HepG2 (cell line): ENCODE results near the gene POLR3GL. TPM values are rescaled to one million over a fixed set of nuclear protein-coding genes. Genes with fewer than 3 reads are reported as not detected.

Source experiments
- GABPB1 ChIP-seq: IDR thresholded peaks from 2 replicates; pipeline ENCODE4 v1.6.1; 2016; ENCODE audit warnings: mild to moderate bottlenecking, missing genetic modification reagents, moderate library complexity, missing compliant biosample characterization
- GZF1 ChIP-seq: sonication (generic); formaldehyde crosslinking; IDR thresholded peaks from 2 replicates; pipeline ENCODE4 v1.5.1; 2020; ENCODE audit warnings: mild to moderate bottlenecking, missing genetic modification reagents
- HNF1B ChIP-seq: sonication (generic); formaldehyde crosslinking; IDR thresholded peaks from 2 replicates; pipeline ENCODE4 v1.5.1; 2020; ENCODE audit warnings: mild to moderate bottlenecking, moderate library complexity, missing genetic modification reagents
- KMT2B ChIP-seq: IDR thresholded peaks from 2 replicates; pipeline ENCODE4 v1.6.1; 2016; ENCODE audit warnings: missing genetic modification reagents, missing compliant biosample characterization
- NCOA1 ChIP-seq: sonication (generic); formaldehyde crosslinking; IDR thresholded peaks from 2 replicates; pipeline ENCODE4 v1.9.0; 2021; ENCODE audit warnings: missing genetic modification reagents
- PHF20 ChIP-seq: sonication (generic); formaldehyde crosslinking; IDR thresholded peaks from 2 replicates; pipeline ENCODE4 v1.5.0; 2020; ENCODE audit warnings: mild to moderate bottlenecking, missing genetic modification reagents
- RAD21 ChIP-seq: fragments of 450-650 bp; formaldehyde crosslinking; IDR thresholded peaks from 2 replicates; pipeline ENCODE4 v1.5.0; 2020; ENCODE audit warnings: mild to moderate bottlenecking
- RFX1 ChIP-seq: fragments of 450-650 bp; IDR thresholded peaks from 2 replicates; pipeline ENCODE4 v1.6.1; 2017
- SSRP1 ChIP-seq: IDR thresholded peaks from 2 replicates; pipeline ENCODE4 v1.6.1; 2016; ENCODE audit warnings: control low read depth
- TARDBP ChIP-seq: sonication (generic); formaldehyde crosslinking; IDR thresholded peaks from 2 replicates; pipeline ENCODE4 v1.8.0; 2022; ENCODE audit warnings: mild to moderate bottlenecking, missing genetic modification reagents
- ZMYM2 ChIP-seq: sonication (generic); formaldehyde crosslinking; IDR thresholded peaks from 2 replicates; pipeline ENCODE4 v1.8.0; 2022; ENCODE audit warnings: mild to moderate bottlenecking, missing genetic modification reagents
- ZNF362 ChIP-seq: sonication (generic); formaldehyde crosslinking; IDR thresholded peaks from 2 replicates; pipeline ENCODE4 v1.4.0; 2020; ENCODE audit warnings: missing genetic modification reagents, mild to moderate bottlenecking, borderline replicate concordance
- ZNF614 ChIP-seq: IDR thresholded peaks from 2 replicates; pipeline ENCODE4 v1.6.1; 2018; ENCODE audit warnings: missing biosample characterization, missing genetic modification reagents, inconsistent platforms, borderline replicate concordance
- polyA plus RNA-seq, 8 experiments: library from polyadenylated mRNA; depleted of rRNA in 3 of 8; stranded (reverse) in 7 of 8; unstranded in 1 of 8; fragments of >200 nt; fragmentation: Illumina TruSeq in 4 of 8; extraction: Trizol in 4 of 8; gene quantifications; 2 replicates each; pipeline versions ENCODE4 v1.2.1 to v1.2.3, GENCODE V29; 2011 to 2016; ENCODE audit warnings: low read depth in 4 of 8, missing spikeins in 1 of 8, mixed read lengths in 1 of 8; ENCODE audit not compliant: insufficient read depth in 1 of 8
- total RNA-seq, 5 experiments: library from RNA; depleted of rRNA; stranded (reverse); fragments of >200 nt; fragmentation: Illumina TruSeq; extraction: Trizol; gene quantifications; 2 replicates each; pipeline ENCODE4 v1.2.3, GENCODE V29; 2016; ENCODE audit warnings: low read depth in 1 of 5
- TF ChIP-seq, protein P1 (sequence below): sonication (generic); formaldehyde crosslinking; IDR thresholded peaks from 2 replicates; pipeline ENCODE4 v1.8.0; 2022; ENCODE audit warnings: mild to moderate bottlenecking, missing genetic modification reagents, moderate library complexity
- TF ChIP-seq, protein P2 (sequence below), 2 experiments: IDR thresholded peaks; 2 replicates each; pipeline ENCODE4 v1.6.1; 2011 to 2012; ENCODE audit warnings: low read length in 2 of 2, borderline replicate concordance in 1 of 2, low read depth in 1 of 2, mild to moderate bottlenecking in 1 of 2, moderate library complexity in 1 of 2
- TF ChIP-seq, protein P3 (sequence below): sonication (generic); formaldehyde crosslinking; IDR thresholded peaks from 2 replicates; pipeline ENCODE4 v1.5.0; 2020; ENCODE audit warnings: mild to moderate bottlenecking, missing genetic modification reagents
- TF ChIP-seq, protein P4 (sequence below): IDR thresholded peaks from 2 replicates; pipeline ENCODE4 v1.6.1; 2016

Gene POLR3GL
- total and polyA plus RNA-seq, 2 of the 13 experiments (the other 11 are each of a cell fraction or from before 2014, with no cell fraction given) = 11.5 to 12.4 TPM

DNA sequence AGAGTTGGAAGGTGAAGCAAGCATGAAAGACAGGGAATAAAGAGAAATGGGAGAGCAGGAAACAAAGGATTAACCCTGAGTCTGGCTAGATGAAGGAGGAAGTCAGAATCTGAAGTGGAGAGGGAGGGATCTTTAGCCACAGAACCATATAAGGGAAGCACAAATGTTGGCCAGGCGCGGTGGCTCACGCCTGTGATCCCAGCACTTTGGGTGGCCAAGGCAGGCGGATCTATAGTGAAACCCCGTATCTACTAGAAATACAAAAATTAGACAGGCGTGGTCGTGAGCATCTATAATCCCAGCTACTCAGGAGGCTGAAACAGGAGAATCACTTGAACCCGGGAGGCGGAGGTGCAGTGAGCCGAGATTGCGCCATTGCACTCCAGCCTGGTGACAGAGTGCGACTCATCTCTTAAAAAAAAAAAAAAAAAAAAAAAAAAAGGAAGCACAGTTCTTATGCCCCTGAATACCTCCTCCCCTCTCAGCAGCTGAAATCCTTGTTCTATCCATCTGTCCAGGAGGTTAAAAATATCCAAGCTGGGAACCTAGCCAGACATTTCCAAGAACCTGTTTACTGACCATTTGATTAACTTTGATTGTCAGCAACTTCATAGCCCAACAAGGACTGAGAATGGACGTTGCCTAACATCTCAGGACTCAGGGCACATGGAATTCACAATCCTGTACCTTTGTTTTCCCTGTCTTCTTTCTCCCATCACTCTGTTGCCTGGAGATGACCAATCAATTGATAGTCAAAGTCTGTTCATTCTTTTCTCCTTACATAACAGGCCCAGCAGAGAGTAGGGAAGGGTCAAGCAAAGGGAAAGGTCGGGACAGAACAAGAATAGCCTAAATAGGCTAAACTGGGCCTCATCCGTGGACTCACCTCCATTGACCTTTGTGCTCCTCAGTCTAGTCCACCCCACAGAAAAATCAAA is 21.3 kb downstream of the POLR3GL start (continued):
- no peak for TF ChIP-seq ZNF614
- TF ChIP-seq SSRP1 (CRISPR knock-in tag) = no peak
- no peak for TF ChIP-seq TARDBP (CRISPR knock-in tag)
- TF ChIP-seq ZNF362 (CRISPR knock-in tag) = peak; percentile 69
- no peak for TF ChIP-seq RAD21
- no peak for TF ChIP-seq GABPB1 (CRISPR knock-in tag)
- TF ChIP-seq, protein P1, sequence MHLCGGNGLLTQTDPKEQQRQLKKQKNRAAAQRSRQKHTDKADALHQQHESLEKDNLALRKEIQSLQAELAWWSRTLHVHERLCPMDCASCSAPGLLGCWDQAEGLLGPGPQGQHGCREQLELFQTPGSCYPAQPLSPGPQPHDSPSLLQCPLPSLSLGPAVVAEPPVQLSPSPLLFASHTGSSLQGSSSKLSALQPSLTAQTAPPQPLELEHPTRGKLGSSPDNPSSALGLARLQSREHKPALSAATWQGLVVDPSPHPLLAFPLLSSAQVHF (CRISPR knock-in tag) = no peak
- TF ChIP-seq, protein P2, sequence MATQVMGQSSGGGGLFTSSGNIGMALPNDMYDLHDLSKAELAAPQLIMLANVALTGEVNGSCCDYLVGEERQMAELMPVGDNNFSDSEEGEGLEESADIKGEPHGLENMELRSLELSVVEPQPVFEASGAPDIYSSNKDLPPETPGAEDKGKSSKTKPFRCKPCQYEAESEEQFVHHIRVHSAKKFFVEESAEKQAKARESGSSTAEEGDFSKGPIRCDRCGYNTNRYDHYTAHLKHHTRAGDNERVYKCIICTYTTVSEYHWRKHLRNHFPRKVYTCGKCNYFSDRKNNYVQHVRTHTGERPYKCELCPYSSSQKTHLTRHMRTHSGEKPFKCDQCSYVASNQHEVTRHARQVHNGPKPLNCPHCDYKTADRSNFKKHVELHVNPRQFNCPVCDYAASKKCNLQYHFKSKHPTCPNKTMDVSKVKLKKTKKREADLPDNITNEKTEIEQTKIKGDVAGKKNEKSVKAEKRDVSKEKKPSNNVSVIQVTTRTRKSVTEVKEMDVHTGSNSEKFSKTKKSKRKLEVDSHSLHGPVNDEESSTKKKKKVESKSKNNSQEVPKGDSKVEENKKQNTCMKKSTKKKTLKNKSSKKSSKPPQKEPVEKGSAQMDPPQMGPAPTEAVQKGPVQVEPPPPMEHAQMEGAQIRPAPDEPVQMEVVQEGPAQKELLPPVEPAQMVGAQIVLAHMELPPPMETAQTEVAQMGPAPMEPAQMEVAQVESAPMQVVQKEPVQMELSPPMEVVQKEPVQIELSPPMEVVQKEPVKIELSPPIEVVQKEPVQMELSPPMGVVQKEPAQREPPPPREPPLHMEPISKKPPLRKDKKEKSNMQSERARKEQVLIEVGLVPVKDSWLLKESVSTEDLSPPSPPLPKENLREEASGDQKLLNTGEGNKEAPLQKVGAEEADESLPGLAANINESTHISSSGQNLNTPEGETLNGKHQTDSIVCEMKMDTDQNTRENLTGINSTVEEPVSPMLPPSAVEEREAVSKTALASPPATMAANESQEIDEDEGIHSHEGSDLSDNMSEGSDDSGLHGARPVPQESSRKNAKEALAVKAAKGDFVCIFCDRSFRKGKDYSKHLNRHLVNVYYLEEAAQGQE (IDR thresholded peaks at IDR 0.05; ENCODE audit: borderline replicate concordance in 1 of 2, low read depth in 1 of 2, low read length in 2 of 2) = no peak
- TF ChIP-seq RFX1 = peak; percentile 58; the same call in 1 of the 2 replicates
- TF ChIP-seq GZF1 = no peak
- no peak for TF ChIP-seq KMT2B (CRISPR knock-in tag)
- TF ChIP-seq HNF1B = no peak
- no peak for TF ChIP-seq ZMYM2 (CRISPR knock-in tag)
- TF ChIP-seq, protein P3, sequence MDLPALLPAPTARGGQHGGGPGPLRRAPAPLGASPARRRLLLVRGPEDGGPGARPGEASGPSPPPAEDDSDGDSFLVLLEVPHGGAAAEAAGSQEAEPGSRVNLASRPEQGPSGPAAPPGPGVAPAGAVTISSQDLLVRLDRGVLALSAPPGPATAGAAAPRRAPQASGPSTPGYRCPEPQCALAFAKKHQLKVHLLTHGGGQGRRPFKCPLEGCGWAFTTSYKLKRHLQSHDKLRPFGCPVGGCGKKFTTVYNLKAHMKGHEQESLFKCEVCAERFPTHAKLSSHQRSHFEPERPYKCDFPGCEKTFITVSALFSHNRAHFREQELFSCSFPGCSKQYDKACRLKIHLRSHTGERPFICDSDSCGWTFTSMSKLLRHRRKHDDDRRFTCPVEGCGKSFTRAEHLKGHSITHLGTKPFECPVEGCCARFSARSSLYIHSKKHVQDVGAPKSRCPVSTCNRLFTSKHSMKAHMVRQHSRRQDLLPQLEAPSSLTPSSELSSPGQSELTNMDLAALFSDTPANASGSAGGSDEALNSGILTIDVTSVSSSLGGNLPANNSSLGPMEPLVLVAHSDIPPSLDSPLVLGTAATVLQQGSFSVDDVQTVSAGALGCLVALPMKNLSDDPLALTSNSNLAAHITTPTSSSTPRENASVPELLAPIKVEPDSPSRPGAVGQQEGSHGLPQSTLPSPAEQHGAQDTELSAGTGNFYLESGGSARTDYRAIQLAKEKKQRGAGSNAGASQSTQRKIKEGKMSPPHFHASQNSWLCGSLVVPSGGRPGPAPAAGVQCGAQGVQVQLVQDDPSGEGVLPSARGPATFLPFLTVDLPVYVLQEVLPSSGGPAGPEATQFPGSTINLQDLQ (CRISPR knock-in tag) = no peak
- no peak for TF ChIP-seq PHF20 (CRISPR knock-in tag)
- TF ChIP-seq, protein P4, sequence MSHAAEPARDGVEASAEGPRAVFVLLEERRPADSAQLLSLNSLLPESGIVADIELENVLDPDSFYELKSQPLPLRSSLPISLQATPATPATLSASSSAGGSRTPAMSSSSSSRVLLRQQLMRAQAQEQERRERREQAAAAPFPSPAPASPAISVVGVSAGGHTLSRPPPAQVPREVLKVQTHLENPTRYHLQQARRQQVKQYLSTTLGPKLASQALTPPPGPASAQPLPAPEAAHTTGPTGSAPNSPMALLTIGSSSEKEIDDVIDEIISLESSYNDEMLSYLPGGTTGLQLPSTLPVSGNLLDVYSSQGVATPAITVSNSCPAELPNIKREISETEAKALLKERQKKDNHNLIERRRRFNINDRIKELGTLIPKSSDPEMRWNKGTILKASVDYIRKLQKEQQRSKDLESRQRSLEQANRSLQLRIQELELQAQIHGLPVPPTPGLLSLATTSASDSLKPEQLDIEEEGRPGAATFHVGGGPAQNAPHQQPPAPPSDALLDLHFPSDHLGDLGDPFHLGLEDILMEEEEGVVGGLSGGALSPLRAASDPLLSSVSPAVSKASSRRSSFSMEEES (CRISPR knock-in tag) = no peak
- TF ChIP-seq NCOA1 (CRISPR knock-in tag) = no peak
